Common myeloid progenitor, CD34-positive (primary cell): ENCODE measurements around the gene OTULINL.
A peak's percentile ranks its signal among the peaks of the same experiment; 100 is the strongest.

ENCODE experiments used
- CTCF ChIA-PET: fragments of 350-600 bp; sonication (Branson Sonifier 250); formaldehyde crosslinking; loops from one replicate; lab custom pipeline; 2021; ENCODE audit warnings: antibody characterized with exemption; lab: Charles Lee
- POLR2A ChIA-PET: fragments of 350-600 bp; sonication (Branson Sonifier 250); formaldehyde crosslinking; loops from one replicate; lab custom pipeline; 2021; ENCODE audit warnings: antibody characterized with exemption; lab: Charles Lee
- DNase-seq, 3 donors: peaks; one replicate each; pipeline versions ENCODE4 v3.0.0 to v3.0.0-alpha.2; 2013
- H3K27ac ChIP-seq, 2 experiments: 1 replicate in 1 of 2; 2 replicates in 1 of 2; pipeline ENCODE4 v1.7.0; 2013; ENCODE audit warnings: inconsistent platforms in 2 of 2, low read length in 2 of 2, mild to moderate bottlenecking in 2 of 2, low read depth in 1 of 2, moderate library complexity in 1 of 2; ENCODE audit not compliant: severe bottlenecking in 2 of 2, insufficient read depth in 1 of 2, poor library complexity in 1 of 2
- H3K27me3 ChIP-seq, 5 experiments: replicated peaks in 2 of 5; 1 replicate in 3 of 5; 2 replicates in 2 of 5; pipeline versions ENCODE4 v1.6.1 to v1.7.0; 2013; ENCODE audit warnings: low read length in 4 of 5, mild to moderate bottlenecking in 2 of 5, moderate library complexity in 2 of 5, inconsistent platforms in 1 of 5; ENCODE audit not compliant: insufficient read depth in 5 of 5, control insufficient read depth in 4 of 5
- H3K36me3 ChIP-seq, 4 experiments: 1 replicate in 2 of 4; 2 replicates in 2 of 4; pipeline versions ENCODE4 v1.6.1 to v1.7.0; 2013; ENCODE audit warnings: low read length in 3 of 4, control low read depth in 1 of 4, mild to moderate bottlenecking in 1 of 4; ENCODE audit not compliant: control insufficient read depth in 4 of 4, insufficient read depth in 4 of 4
- H3K4me1 ChIP-seq, 4 experiments: 1 replicate in 3 of 4; 2 replicates in 1 of 4; pipeline versions ENCODE4 v1.6.1 to v1.7.1; 2013; ENCODE audit warnings: low read length in 3 of 4, mild to moderate bottlenecking in 3 of 4, control low read depth in 1 of 4, inconsistent platforms in 1 of 4, moderate library complexity in 1 of 4; ENCODE audit not compliant: control insufficient read depth in 4 of 4, insufficient read depth in 4 of 4; ENCODE audit errors: control extremely low read depth in 1 of 4
- H3K4me3 ChIP-seq, 7 experiments: 1 replicate in 4 of 7; 2 replicates in 3 of 7; pipeline versions ENCODE4 v1.5.1 to v1.7.0; 2013; ENCODE audit warnings: mild to moderate bottlenecking in 7 of 7, low read length in 6 of 7, moderate library complexity in 6 of 7, inconsistent platforms in 2 of 7, low read depth in 2 of 7, control low read depth in 1 of 7; ENCODE audit not compliant: insufficient read depth in 4 of 7, control insufficient read depth in 1 of 7; ENCODE audit errors: extremely low read depth in 1 of 7
- H3K9me3 ChIP-seq, 5 experiments: 1 replicate in 4 of 5; 2 replicates in 1 of 5; pipeline versions ENCODE4 v1.6.1 to v1.7.1; 2013; ENCODE audit warnings: low read length in 4 of 5, mild to moderate bottlenecking in 2 of 5, inconsistent platforms in 1 of 5, low read depth in 1 of 5, moderate library complexity in 1 of 5; ENCODE audit not compliant: control insufficient read depth in 4 of 5, insufficient read depth in 2 of 5; ENCODE audit errors: control extremely low read depth in 1 of 5
- WGBS: methylation state at CpG from one replicate; pipeline ENCODE4 v1.1.5; 2013; ENCODE audit not compliant: insufficient coverage; 5-methylcytosine and 5-hydroxymethylcytosine counted together

OTULINL gene

GRCh38 chr5:14597080-14597479 lies 15.5 kb downstream of the OTULINL start:
- H3K27ac ChIP-seq, result no peak overlapping the region
- H3K4me1 ChIP-seq, result peaks cover 22 to 60% (median 39%) of the 10 kb centered on the region in 4 experiments
- POLR2A ChIA-PET, result no interaction called here
- peaks cover 0 to 9% (median 0%) of the 10 kb centered on the region in 4 experiments for H3K36me3 ChIP-seq
- WGBS, result no CpG with 5 or more reads among the region's 1 CpG
- no peaks in the 10 kb centered on the region for H3K27me3 ChIP-seq
- DNase-seq, result no peak
- CTCF ChIA-PET, result no interaction called here
- no peak overlapping the region for H3K4me3 ChIP-seq
- no peaks in the 10 kb centered on the region for H3K9me3 ChIP-seq

- Histone ChIP-seq H3K36me3 (peaks cover 0 to 19% (median 3%) of the 10 kb centered on the region in 4 experiments), H3K27me3 (no peaks in the 10 kb centered on the region), H3K27ac (no peak overlapping the region), H3K9me3 (no peaks in the 10 kb centered on the region), H3K4me1 (peaks cover 19 to 49% (median 39%) of the 10 kb centered on the region in 4 experiments), H3K4me3 (no peak overlapping the region)
- peak in 1 of 3 donors; percentile 33 for DNase-seq
- ChIA-PET POLR2A (no interaction called here), CTCF (interaction anchor here (1.4 kb wide), 1 partner anchor 9 kb away, joined by 5 read pairs; no protein-coding TSS in a partner anchor)
- WGBS, result 100% methylated on average over 1 of the region's 2 CpGs
Observed at GRCh38 chr5:14598225-14598624, 16.6 kb downstream of the OTULINL start.

GRCh38 chr5:14599476-14600127 lies 18.0 kb downstream of the OTULINL start:
- Histone ChIP-seq H3K27ac (no peak overlapping the region), H3K36me3 (peaks cover 0 to 29% (median 4%) of the 10 kb centered on the region in 4 experiments)
- POLR2A ChIA-PET, result no interaction called here

GRCh38 chr5:14600846-14601245 lies 19.3 kb downstream of the OTULINL start:
- ChIA-PET POLR2A (no interaction called here), CTCF (no interaction called here)
- Histone ChIP-seq H3K4me3 (no peak overlapping the region), H3K27ac (no peak overlapping the region), H3K4me1 (peaks cover under 1 to 23% (median 14%) of the 10 kb centered on the region in 4 experiments), H3K27me3 (no peaks in the 10 kb centered on the region), H3K9me3 (peaks cover 0 to 2% (median 0%) of the 10 kb centered on the region in 5 experiments), H3K36me3 (peaks cover 0 to 33% (median 5%) of the 10 kb centered on the region in 4 experiments)
- no peak for DNase-seq
- WGBS, result no CpG with 5 or more reads among the region's 1 CpG

More at GRCh38 chr5:14599476-14600127, 18.0 kb downstream of the OTULINL start:
- no peak for DNase-seq
- Histone ChIP-seq H3K4me3 (no peak overlapping the region), H3K4me1 (peaks cover 11 to 35% (median 27%) of the 10 kb centered on the region in 4 experiments), H3K27me3 (no peaks in the 10 kb centered on the region), H3K9me3 (peaks cover 0 to 2% (median 0%) of the 10 kb centered on the region in 5 experiments)
- CTCF ChIA-PET, result interaction anchor here (0.6 kb wide), 1 partner anchor 156 kb away, joined by 3 read pairs; no protein-coding TSS in a partner anchor
- WGBS, result no CpG with 5 or more reads among the region's 1 CpG

- H3K4me3 ChIP-seq, result no peak overlapping the region
- peaks cover 0 to 2% (median 0%) of the 10 kb centered on the region in 5 experiments for H3K9me3 ChIP-seq
- H3K36me3 ChIP-seq, result peaks cover 0 to 36% (median 5%) of the 10 kb centered on the region in 4 experiments
- ChIA-PET CTCF (no interaction called here), POLR2A (no interaction called here)
- peaks cover 0 to 15% (median 8%) of the 10 kb centered on the region in 4 experiments for H3K4me1 ChIP-seq
- WGBS, result no CpG with 5 or more reads among the region's 1 CpG
- H3K27ac ChIP-seq, result no peak overlapping the region
- no peaks in the 10 kb centered on the region for H3K27me3 ChIP-seq
- no peak for DNase-seq
Observed at GRCh38 chr5:14603141-14603540, 21.5 kb downstream of the OTULINL start.

GRCh38 chr5:14607104-14607503 lies 25.5 kb downstream of the OTULINL start:
- Histone ChIP-seq H3K4me3 (no peak overlapping the region), H3K36me3 (peaks cover 0 to 47% (median 9%) of the 10 kb centered on the region in 4 experiments), H3K27me3 (no peaks in the 10 kb centered on the region), H3K27ac (no peak overlapping the region), H3K4me1 (peaks cover 0 to 17% (median 6%) of the 10 kb centered on the region in 4 experiments), H3K9me3 (peaks cover 0 to 2% (median 0%) of the 10 kb centered on the region in 5 experiments)
- ChIA-PET CTCF (interaction anchor here (0.6 kb wide), 1 partner anchor 329 kb away, joined by 3 read pairs; no protein-coding TSS in a partner anchor), POLR2A (interaction anchor here (0.6 kb wide), 1 partner anchor 52 kb away, joined by 3 read pairs; no protein-coding TSS in a partner anchor)
- no peak for DNase-seq
- 24% methylated on average over 7 of the region's 8 CpGs for WGBS

- no peak overlapping the region for H3K4me3 ChIP-seq
- CTCF ChIA-PET, result no interaction called here
Observed at GRCh38 chr5:14608169-14608568, 26.6 kb downstream of the OTULINL start.

More at GRCh38 chr5:14608169-14608568, 26.6 kb downstream of the OTULINL start:
- H3K27ac ChIP-seq, result no peak overlapping the region
- WGBS, result no CpG with 5 or more reads among the region's 2 CpGs
- H3K36me3 ChIP-seq, result peaks cover 0 to 40% (median 6%) of the 10 kb centered on the region in 4 experiments
- H3K4me1 ChIP-seq, result peaks cover 0 to 17% (median 6%) of the 10 kb centered on the region in 4 experiments
- POLR2A ChIA-PET, result no interaction called here
- DNase-seq, result peak in 2 of 3 donors; percentile 18 to 31
- H3K9me3 ChIP-seq, result peaks cover 0 to 2% (median 0%) of the 10 kb centered on the region in 5 experiments
- H3K27me3 ChIP-seq, result no peaks in the 10 kb centered on the region
